Epithelial cell of proximal tubule (primary cell): ENCODE measurements around the gene TMBIM6. TPM values are rescaled to one million over a fixed set of nuclear protein-coding genes. Genes with fewer than 3 reads are reported as not detected.

ENCODE experiments used
- DNase-seq: peaks from one replicate; pipeline ENCODE4 v3.0.0-alpha.2; 2011; ENCODE audit warnings: low read depth
- H3K4me3 ChIP-seq: 2 replicates; pipeline ENCODE4 v1.5.1; 2011; ENCODE audit warnings: low read depth, mild to moderate bottlenecking, low read length
- total RNA-seq: library from RNA; depleted of rRNA; stranded (reverse); fragments of >200 nt; gene quantifications from 2 replicates; pipeline ENCODE4 v1.2.3, GENCODE V29; 2015
- TF ChIP-seq, protein P1 (sequence below): conservative IDR thresholded peaks from 2 replicates; pipeline ENCODE4 v1.5.1; 2012; ENCODE audit warnings: low read depth, mild to moderate bottlenecking, low read length

Gene TMBIM6
- total RNA-seq, 1 donor from 2014 or later = 436 TPM

DNA sequence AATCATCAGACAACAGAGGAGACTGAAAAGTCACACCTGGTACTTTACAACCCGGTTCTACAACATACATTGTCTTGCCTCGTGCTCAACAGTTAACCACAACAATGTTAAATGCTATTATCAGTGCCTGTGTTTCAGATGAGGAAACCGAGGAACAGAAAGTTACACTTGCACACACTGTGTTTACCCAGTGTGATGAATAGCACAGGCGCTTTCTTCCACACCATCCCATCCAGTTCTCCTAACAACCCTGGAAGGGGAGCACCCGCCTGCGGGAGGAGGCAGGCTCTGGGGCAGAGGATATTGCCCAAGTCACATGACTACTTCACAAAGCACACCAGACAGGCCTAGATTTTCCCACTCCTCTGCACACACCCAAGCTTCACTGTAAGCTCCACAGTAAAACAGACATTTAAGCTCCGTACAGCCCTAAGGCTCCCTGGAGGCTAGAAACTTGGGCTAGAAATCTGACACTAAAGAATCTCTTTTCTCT is 65.0 kb downstream of the TMBIM6 start:
- TF ChIP-seq, protein P1, sequence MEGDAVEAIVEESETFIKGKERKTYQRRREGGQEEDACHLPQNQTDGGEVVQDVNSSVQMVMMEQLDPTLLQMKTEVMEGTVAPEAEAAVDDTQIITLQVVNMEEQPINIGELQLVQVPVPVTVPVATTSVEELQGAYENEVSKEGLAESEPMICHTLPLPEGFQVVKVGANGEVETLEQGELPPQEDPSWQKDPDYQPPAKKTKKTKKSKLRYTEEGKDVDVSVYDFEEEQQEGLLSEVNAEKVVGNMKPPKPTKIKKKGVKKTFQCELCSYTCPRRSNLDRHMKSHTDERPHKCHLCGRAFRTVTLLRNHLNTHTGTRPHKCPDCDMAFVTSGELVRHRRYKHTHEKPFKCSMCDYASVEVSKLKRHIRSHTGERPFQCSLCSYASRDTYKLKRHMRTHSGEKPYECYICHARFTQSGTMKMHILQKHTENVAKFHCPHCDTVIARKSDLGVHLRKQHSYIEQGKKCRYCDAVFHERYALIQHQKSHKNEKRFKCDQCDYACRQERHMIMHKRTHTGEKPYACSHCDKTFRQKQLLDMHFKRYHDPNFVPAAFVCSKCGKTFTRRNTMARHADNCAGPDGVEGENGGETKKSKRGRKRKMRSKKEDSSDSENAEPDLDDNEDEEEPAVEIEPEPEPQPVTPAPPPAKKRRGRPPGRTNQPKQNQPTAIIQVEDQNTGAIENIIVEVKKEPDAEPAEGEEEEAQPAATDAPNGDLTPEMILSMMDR = no peak
- no peak overlapping the region for H3K4me3 ChIP-seq

DNA sequence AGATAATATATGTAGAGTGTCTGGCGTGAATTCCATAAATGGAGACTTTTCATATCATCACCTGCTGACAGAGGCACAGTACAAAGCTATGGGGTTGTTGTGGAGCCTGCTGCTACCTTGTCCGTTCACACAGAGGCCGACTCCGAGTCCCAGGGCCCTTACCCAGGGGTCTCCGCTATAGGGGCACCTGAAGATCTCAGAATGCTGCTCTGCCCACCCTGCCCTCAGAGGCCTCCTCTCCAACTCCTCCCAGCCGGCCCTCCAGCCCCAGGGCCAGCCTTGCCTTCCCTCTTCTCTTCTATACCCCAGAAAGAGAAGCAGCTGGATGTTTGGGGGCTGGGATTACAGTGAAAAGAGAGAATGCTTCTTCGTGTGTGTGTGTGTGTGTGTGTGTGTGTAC is 65.5 kb downstream of the TMBIM6 start:
- DNase-seq = no peak
- H3K4me3 ChIP-seq = no peak overlapping the region
- TF ChIP-seq, protein P1 = no peak

More for the DNA sequence above, 65.0 kb downstream of the TMBIM6 start:
- DNase-seq = no peak

DNA sequence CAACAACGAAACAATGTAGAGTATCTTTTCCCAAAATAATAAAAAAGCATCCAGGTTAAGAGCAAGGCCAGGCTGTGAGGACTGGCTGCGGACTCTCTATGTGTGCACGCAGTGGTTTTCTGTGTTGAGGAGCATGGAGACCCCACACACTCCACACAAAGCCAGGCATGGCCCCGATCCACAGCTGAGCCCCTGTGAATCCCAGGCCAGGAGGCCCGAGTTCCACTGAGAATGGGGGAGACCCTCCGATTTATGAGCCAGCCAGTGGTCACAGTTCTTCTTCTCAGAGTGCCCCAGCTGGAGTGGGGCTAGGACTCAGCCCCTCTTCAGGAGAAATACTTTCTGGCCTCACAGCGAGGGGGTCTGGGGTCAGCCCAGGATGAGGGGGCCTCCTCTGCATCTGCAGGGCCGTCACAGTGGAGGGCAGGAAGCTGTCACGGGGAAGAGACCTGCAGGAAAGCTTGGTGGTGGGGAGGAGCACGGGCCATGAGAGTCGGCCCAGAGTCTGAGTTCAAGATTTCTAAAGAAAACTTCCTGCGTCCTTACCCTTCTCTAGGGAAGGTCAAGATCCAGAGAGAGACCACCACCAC is 66.7 kb downstream of the TMBIM6 start:
- no peak for DNase-seq
- TF ChIP-seq, protein P1 = no peak
- no peak overlapping the region for H3K4me3 ChIP-seq

DNA sequence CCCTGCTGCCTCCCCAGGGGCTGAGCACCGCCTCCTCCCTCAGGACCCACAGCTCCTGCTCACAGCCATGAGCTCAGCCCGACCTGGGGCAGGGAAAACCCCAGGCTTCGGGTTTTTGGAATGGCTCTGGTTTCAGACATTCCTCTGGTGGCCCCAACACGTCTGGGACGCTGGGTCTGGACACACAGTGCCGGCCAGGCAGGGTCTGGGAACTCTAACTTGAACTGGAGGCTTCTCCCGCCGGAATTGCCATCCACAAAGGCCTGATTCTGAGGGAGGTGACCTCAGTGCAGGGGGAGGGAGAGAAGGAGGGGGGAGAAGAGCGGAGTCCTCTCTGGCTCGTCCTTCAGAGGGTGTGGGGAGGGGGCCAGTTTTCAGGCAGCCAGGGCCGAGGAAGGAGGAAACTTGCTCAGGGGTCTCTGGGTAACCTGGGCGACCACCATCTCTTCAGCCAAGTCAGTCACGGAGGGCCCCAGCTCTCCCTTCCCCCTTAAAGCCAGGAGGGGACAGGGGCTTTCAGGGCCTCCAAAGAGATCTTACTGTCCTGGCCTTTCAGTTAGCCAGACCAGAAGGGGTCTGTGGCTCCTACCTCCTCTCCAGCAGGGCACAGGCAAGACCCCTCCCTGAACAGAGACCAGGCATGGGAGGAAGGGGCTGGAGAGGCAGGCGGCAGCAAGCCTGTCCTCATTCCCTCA is 67.5 kb downstream of the TMBIM6 start:
- TF ChIP-seq, protein P1 = no peak
- H3K4me3 ChIP-seq = no peak overlapping the region
- no peak for DNase-seq

DNA sequence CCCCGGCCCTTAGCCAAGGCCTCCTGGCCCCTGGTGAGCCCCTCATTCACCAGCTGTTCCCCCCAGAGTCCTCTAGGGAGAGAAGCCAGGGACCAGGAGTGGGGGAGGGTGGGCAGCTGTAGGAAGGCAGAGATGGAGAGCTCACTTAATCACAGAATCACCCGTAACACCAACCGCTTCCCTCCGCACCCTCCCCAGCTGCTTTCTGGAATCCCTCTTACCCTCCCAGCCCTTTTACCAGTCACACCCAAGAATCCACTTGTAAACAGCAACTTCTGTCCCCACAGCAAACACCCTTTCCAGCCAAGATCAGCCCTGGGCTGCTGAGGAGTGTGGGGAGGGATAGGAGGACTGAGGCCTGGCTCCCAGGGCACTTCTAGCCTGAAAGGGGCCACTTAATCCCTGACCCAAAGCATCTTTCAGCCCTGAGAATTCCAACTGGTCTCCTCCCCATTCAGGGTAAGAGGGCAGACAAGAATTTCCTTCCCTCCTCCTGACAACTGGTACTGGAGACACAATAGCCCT is 68.1 kb downstream of the TMBIM6 start:
- TF ChIP-seq, protein P1 = no peak
- no peak for DNase-seq
- no peak overlapping the region for H3K4me3 ChIP-seq

DNA sequence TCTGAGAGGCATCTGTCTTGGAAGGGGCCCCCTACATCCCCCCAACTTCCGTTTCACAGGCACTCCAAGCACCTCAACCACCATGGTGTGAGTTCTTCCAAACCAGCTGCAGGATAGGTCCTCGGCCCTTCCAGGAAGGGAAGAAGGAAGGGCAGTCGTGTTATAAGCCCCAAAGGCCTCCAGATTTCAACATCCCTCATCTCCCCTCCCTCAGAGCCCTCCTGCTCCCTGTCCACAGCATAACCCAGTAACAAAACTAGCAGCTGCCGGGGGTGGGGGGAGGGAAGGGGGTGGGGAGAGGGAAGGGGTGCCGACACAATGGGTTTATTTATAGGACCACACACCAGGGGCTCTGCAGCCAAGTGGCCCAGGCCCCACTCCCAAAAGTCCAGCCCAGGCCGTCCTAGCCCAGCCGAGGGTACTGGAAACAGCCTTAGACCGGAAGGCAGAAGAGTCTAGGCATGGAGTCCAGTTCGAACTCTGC is 68.6 kb downstream of the TMBIM6 start:
- TF ChIP-seq, protein P1 = no peak
- DNase-seq = no peak
- H3K4me3 ChIP-seq = no peak overlapping the region
